PC-9 (cell line): ENCODE measurements around the gene DDX39B.

ENCODE experiments used
- CTCF ChIP-seq: fragments of 200-600 bp; sonication (generic); conservative IDR thresholded peaks from 2 replicates; pipeline ENCODE4 v1.6.1; 2017; ENCODE audit warnings: mixed run types, antibody characterized with exemption, mild to moderate bottlenecking, moderate library complexity
- EZH2 ChIP-seq: fragments of 200-600 bp; sonication (generic); IDR thresholded peaks from 2 replicates; pipeline ENCODE4 v1.8.0; 2017; ENCODE audit warnings: antibody characterized with exemption, low read depth

DNA sequence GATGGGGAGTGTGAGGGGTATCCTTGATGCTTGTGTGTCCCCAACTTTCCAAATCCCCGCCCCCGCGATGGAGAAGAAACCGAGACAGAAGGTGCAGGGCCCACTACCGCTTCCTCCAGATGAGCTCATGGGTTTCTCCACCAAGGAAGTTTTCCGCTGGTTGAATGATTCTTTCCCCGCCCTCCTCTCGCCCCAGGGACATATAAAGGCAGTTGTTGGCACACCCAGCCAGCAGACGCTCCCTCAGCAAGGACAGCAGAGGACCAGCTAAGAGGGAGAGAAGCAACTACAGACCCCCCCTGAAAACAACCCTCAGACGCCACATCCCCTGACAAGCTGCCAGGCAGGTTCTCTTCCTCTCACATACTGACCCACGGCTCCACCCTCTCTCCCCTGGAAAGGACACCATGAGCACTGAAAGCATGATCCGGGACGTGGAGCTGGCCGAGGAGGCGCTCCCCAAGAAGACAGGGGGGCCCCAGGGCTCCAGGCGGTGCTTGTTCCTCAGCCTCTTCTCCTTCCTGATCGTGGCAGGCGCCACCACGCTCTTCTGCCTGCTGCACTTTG is 33.6 kb upstream of the DDX39B start, which contains the start of gene TNF:
- TF ChIP-seq CTCF = no peak
- TF ChIP-seq EZH2 = no peak
